Pons (tissue), 1 donor: ENCODE data around the gene HEXD.
"Not testable (repeated sequence)": the region's sequence is repeated elsewhere in the genome, so short reads cannot be mapped to it uniquely, and the experiment has no call there.

Source experiments
- DNase-seq: peaks from one replicate; pipeline ENCODE4 v3.0.0-alpha.2; 2016; ENCODE audit warnings: low spot score

Gene HEXD

DNA sequence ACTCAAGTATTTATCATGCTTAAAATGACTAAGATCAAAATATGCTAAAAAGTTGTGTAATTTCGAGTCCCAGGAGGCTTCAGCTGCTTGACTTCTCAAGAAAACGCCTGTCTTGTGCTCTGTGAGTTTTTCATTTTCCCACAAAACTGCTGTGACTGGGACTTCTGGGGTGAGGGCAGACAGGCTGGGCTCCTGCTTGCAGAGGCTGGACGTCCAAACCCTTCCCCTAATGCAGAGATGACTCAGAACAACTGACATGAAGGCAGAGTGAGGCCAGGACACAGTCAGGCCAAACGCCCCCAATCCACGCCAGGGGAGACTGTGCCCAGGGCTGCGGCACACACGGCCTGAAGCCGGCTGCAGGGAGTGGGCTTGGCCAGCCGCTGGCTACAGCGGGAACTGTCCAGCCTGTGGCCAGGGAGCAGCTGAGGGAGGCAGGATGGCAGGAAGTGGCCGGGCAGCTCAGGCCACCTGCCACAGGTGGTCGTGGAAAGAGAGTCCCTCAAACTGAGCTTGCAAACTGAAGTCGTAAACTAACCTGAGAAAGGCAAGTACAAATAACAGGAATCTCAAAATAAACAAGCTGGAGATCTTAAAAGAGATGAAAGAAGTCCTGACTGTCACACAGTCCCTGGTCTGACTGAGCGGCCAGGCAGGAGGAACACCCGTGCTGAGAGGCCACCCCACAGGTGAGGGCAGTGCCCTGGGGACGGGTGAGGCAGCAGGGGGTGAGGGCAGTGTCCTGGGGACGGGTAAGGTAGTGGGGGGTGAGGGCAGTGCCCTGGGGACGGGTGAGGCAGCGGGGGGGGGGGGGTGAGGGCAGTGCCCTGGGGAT is 21.3 kb upstream of the HEXD start:
- DNase-seq, result no peak

DNA sequence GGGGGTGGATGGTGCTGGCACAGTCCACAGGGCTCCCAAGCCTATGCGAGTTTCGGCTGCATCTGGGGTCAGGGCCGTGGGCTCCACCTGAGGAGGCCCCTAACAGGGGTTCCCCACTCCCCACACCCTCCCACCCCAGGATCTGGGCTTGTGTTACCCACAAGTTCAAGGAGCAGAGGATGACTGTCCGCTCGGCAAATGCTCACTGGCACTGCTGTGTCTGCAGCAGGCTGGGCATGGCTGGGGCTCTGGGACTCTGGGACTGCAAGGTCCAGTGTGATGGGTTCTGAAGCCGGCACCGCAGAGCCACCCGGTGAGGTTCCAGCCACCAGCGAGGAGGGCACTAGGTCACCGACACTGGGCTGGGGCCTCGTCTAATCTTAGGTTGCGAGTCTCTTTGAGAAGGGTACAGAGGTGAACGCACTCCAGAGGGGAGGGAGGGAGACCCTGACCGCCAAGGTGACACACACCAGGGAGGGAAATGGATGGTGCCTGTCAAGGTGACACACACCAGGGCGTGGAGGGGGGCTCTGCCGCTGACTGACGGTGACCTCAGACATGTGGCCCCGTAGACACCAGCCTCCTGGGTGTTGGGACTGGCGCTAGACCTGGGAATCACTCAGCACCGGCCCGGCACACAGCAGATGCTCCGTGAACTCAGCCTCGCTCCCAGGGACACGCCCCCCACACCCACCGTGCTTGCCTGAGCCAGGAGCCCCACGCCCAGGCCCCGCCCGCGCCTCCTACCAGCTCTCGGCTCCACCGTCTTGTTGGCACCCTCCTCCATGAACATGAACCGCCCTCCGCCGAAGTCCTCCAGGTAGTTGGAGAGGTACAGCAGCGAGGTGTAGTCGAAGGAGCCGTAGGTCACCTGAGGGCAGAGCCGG is 20.5 kb upstream of the HEXD start:
- no peak for DNase-seq

DNA sequence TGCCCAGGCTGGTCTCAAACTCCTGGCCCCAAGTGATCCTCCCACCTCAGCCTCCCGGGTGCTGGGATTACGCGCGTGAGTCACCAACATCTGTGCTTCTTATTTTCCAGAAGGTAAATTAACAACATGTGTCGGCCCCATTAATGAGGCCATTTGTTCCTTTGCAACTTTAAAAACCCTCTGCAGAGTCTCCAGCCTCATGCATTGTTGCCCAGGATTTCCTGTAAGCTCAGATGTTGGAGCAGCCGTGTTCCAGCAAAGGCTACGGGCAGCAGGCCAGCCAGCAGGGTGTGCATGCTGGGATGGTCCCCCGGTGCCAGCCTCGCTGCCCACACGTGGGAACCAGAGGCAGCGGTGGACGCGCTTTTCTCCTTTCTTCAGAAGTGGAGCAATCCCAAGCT is 19.1 kb upstream of the HEXD start:
- peak; percentile 15 for DNase-seq

DNA sequence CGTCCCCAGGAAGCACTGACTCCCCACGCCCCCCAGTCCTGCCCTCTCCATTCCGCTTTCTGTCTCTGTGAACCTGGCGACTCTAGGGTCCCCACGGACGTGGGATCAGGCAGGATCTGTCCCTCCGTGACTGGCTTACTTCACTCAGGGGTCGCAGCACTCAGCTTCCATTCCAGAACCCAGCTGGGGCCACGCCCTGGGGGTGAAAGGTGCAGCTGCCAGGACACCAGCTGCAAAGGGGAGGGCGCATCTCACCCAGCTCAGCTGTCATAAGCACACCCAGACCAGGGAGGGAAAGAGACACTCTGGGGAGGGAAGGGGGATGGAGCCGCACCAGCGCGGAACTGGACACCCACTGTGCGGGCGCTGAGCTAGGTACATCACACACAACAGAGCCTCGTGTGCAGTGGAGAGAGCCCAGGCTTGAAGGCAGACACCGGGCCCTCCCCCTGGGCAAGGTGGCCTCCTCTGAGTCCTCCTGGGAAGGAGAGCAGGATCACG is 18.5 kb upstream of the HEXD start:
- DNase-seq, result no peak

DNA sequence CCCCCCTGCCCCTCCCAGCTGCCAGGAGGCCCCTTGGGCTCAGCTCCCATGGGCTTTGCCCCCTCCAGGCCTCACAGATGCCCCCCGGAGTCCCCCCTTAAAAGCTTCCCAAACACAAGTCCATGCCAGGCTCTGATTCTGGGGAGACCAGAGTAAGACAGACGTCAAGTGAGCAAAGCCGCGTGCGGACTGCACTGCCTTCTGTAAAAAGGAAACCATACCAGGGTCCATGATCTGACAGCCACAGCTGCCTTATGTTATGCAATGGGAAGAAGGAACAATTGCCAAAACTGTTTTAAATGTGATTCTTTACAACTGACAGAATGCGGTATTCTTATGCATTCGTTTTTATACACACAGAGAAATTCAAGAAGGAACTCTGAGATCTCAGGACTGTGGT is 17.9 kb upstream of the HEXD start:
- DNase-seq, result no peak

DNA sequence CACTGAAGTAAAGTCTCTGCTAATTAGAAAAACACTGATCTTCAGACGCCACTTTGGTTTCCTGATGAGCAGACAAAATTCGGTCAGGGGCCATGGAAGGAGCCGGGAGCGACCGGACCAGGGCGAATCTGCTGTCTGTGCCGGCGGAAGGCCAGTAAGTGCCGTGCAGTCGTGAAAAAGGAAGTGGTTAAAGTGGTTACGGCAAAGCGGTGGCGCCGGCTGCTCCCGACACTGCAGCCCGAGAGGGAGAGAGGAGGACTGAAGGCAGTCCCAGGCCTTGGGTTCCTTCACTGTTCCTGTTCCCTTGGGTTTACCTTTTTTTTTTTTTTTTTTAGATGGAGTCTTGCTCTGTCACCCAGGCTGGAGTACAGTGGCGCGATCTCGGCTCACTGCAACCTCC is 17.3 kb upstream of the HEXD start:
- peak; percentile 25 for DNase-seq

DNA sequence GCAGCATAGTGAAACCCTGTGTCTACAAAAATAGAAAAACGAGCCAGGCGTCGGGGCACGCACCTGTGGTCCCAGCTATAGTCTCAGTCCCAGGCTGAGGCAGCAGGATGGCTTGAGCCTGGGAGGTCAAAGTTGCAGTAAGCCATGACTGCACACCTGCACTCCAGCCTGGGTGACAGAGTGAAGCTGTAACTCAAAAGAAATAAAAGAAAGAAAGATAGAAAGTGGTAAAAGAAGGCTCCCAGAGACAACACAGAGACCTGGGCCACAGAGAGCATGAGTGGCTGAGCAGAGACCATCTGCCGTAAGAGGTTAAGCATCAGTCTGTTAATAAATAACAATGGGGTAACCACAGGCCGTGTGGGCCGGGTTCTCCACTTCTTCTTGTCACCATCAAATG is 15.3 kb upstream of the HEXD start:
- DNase-seq, result no peak

DNA sequence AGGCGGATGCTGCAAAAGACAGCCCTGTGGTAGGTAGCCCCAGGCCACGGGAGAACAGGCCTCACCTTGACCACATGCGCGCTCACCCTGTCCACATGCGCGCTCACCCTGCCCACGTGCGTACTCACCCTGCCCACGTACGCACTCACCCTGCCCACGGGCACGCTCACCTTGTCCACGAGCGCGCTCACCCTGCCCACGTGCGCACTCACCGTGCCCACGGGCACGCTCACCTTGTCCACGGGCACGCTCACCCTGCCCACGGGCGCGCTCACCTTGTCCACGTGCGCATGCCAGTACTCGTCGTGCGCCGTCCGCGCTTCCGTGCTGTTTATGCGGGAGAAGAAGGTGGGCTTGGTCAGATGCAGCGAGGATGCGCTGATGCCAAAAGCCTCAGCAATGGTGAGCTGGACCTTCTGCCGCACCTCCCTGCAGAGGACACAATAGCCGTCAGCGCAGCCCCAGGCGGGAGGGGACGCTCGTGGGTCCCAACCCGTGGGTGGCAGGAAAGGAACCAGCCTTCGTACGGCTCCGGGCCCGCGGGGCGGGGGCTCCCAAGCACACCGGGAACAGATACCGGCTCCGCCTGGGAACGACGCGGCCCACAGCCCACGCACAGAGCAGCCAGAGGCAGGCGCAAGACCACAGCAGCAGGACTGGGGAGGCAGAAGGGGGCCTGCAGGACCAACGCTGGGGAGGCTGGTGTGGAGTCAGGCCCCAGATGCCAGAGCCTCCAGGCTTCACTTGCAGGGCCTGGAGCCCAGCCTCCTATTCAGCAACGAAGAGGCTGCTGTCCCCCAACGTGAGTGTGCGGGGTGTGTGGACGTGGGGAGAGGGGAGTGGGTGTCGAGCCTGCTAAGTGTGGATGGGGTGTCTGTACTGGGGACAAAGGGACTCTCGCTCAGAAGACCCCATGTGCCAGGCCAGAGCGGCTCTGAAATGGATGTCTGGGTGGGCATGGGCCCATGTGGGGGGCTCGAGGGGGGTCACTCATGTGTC is 14.2 kb upstream of the HEXD start:
- no peak for DNase-seq

DNA sequence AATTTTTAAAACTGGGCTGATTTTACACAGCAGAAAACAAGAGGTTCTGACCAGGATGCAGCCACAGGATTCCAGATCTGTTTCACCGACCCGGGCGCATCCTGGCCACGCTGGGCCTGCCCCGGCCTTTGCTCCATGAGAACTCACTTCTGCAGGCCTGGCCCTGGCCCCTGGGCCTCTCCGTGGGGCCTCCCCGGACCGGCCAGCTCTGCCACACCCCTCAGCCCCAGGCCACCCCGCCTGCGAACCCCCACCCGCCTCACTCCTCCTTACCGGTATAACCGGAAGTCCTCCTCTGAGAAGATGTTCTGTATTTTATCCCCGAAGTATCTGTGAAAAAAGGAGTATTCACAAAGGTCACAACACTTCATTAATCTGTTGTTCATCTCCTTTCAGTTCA is 13.1 kb upstream of the HEXD start:
- no peak for DNase-seq

DNA sequence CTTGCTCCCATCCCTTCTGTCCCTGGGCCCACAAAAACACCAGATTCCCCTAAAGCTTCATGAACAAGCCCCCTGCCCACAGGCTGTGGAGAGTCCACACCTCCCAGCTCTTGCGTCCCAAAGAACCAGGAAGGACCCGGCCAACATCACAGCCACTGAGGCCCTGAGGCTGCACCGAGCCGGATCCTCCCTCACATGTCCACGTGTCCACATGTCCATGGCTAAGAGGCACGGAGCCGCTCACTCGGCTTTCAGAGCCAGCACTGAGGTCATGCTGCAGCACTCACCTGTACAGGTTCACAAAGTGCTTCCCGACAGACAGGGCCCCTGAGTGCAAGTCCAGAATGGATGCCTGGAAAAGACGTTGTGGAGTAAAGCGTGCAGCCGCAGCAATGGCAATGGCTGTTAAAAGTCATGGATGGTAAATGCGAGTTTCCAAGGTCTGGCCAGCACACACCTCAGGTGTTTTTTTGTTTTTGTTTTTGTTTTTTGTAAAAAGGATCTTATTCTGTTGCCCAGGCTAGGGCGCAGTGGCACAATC is 11.9 kb upstream of the HEXD start:
- no peak for DNase-seq

DNA sequence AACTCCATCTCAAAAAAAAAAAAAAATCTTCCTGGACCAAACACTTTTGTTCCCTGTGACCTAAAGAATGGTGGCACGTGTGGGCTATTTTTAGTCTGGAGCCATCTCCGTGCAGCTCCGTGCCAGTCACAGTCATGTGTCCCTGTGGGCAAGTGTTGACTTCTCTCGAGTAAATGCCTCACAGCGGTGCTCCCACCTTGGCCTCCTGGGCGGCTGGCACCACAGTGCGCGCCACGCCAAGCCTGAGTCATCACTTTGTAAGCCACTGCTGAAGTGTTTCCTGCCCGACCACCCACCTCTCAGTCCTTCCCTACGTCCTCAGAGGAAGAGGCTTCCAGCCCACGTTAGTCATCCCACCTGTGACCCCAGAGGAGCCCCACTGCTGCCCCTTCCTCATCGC is 10.9 kb upstream of the HEXD start:
- DNase-seq, result no peak

DNA sequence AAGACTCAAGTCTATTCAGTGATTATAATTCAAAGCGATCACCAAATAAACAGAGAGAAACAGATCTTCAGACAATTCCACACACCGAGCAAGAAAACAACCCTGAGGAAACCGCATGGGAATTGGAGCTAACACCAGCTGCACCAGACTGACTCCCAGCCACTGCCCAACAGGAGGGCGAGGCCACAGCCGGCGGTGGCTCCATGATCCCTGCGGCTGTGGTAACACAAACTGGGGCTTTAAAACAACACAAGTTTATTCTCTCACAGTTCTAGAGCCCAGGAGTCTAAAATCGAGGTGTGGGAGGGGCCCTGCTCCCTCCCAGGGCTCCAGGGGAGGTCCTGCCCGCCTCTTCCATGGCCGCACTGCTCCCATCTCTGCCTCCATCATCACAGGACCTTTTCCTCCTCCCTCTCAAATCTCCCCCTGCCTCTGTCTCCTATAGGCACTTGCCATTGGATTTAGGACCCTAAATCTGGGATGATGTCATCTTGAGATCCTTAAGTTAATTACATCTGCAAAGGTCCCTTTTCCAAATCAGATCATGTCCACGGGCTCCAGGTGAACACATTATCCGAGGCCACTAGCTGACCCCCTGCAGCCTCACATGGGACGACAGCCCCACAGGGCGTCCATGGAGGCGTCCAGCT is 9.7 kb upstream of the HEXD start:
- no peak for DNase-seq

DNA sequence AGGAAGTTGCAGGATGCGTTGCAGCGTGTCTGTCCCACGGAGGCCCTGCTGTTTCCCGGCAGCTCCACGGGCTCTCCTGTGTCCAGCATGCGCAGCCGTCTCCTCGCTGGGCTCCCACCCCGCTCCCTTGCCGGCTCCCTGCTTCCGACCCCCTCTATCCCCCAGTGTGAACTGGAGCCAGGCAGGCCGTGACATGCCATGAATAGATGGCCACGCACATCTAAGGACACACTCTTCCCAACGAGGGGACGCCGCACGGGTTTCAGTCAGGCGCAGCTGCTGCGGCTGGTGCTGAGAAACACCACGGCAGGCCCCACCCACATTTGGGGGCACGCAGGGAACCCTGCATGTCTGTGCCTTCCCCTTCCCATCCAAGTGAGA is 9.2 kb upstream of the HEXD start:
- no peak for DNase-seq

DNA sequence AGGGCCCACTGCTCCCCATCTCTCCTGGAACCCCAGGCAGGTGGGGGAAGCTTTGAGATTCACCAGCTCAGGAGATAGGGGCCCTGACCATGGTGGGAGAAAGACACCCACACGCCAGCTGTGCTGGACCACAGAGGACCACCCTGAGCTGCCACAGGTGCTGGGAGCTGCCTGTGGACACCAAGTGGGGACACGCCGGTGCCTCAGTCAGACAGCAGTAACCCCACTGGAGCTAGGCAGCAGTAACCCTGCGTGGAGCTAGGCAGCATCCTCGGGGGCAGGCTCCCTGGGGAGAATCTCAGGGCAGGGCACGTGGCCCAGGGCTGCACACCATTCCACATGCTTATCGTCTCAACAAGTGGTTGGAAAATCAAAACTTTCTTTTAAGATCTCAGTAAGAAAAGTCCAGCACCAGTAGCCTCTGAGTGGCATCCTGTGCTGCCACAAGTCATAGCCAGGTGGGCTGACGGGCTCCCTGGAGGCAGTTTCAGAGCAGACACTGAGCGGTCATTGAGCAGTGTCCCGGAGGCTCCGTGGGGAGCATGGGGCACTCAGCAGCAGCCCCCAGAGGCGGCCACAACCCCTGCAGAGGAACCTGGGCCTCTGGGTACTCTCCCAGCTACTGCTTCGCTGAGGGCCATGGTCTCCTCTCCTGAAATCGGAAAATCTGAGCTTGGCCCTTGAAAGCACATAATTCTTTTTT is 8.0 kb upstream of the HEXD start:
- no peak for DNase-seq

DNA sequence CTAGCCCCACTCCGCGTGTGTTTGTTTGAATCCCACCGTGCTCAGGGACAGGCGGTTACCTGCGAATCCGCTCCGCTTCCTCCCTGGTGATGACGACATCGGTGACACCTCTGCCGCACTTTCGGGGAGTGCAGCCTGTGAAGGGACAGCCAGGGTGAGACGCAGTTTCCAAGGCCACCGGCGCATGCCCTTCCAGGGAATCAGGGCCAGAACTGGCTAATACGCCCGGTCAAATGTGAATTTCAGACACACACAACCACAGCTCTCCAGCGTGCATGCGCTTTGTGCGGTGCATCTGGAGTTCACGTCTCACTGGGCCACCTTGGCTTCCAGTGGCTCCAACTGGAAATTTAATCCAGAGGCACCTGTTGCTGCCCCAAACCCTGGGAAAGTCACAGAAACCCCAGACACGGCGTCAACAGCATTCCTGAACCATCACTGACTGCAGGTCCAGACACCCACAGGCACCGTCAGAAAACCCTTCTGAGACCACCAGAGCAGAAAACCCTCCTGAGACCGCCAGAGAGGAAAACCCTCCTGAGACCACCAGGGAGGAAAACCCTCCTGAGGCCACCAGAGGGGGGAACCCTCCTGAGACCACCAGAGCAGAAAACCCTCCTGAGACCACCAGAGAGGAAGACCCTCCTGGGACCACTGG is 6.6 kb upstream of the HEXD start:
- DNase-seq, result no peak

DNA sequence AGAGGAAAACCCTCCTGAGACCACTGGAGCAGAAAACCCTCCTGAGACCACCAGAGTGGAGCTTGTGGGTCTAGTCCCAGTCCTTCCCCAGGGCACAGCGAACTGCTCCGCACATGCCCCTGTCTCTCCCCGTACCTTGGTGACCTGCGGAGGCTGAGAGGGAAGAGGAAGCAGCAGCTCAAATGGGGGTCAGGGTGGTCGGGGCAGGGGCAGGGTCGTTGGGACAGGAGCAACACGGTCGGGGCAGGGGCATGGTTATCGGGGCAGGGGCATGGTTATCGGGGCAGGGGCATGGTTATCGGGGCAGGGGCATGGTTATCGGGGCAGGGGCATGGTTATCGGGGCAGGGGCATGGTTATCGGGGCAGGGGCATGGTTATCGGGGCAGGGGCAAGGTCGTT is 6.1 kb upstream of the HEXD start:
- DNase-seq, result not testable (repeated sequence)

DNA sequence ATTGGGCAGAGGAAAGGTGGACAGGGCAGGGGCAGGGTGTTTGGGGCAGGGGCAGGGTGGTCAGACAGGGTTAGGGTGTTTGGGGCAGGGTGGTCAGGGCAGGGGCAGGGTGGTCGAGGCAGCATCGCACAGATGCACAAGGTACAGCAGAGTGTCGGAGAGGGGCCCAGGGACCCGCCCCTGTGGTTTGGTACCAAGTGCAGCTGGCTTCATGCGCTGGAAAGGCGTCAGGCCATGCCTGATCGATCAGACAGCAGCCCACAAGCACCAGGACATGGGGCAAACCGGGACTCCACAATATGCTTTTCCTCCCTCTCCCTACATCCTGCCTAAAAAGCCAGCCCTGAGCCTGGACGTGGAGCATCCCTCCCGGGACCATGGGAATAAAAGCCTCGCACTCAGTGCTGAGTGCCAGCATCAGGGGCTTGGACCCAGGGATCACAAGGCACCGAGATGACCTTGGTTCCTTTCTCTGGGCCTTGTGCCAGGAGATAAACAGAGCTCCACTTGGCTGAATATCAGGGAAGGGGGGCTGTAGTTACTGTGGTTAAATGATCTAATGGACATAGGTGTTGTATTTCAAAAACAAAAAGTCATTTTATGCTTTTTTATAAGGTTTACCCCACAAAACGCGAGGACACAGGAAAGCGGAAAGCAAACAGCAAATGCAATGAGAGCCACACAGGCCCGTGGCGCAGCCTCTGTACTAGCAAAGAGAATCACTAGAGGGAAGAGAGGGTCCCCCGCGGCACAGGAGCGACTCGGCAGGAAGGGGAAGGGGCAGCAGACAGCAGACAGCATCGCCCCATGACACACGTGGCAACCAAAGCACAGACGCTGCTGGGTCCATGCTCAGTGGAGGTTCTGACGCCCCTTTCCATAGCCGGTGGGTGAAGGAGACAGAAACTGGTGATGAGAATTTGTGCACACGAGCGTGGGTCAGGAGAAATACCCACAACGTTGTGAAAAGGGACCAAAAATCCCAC is 5.3 kb upstream of the HEXD start:
- no peak for DNase-seq

DNA sequence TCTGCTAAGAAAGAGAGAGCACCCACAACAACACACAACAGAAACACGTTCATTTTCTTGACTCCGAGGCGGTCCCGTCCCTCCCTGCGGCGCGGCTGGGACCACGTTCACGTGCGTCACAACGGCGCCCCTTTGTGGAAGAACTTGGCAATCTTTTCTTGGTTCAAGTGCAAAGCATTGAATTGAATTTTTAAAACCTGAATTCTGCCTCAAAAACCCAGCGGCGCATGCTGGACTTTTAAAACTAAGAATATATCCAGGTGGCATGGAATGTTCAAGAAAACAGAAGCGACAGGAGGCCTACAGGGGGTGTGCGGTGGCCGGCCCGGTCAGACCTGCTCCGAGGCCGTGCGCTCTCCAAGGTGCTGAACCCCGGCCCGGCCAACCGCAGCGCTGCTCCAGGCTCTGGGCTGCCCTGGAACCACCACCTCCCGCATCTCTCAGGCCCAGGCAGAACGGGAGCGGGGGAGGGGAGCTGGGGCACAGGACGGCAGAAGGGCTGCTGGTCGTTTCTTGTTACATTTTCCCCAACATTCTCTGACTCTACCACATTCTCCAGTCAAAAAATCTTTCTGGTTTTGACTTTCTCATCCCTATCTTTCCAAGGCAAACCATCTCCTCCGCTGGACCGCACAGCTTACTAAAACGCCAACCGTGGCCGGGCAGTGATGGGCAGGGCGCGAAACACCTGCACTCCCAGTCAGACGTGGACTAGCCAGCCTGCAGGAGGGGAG is 3.4 kb upstream of the HEXD start:
- peak; percentile 55 for DNase-seq
